ENCODE data around the gene LYPD6B. TPM values are rescaled to one million over a fixed set of nuclear protein-coding genes. Genes with fewer than 3 reads are reported as not detected.

Gene LYPD6B
- total RNA-seq, 1 donor from 2014 or later = not detected

GRCh38 chr2:149175956-149176355 is 137.5 kb downstream of the LYPD6B start:
- intact Hi-C loops (cut with DNase I) = no loop called here
- no peak for DNase-seq (ENCODE audit: low spot score)

- DNase-seq (ENCODE audit: low spot score) = no peak
- intact Hi-C loops (cut with DNase I) = no loop called here
Measured at GRCh38 chr2:149178612-149179011, 140.1 kb downstream of the LYPD6B start.

- intact Hi-C loops (cut with DNase I) = no loop called here
- DNase-seq (ENCODE audit: low spot score) = no peak
Measured at GRCh38 chr2:149180226-149180875, 141.9 kb downstream of the LYPD6B start.

- intact Hi-C loops (cut with DNase I) = no loop called here
- DNase-seq (ENCODE audit: low spot score) = no peak
Measured at GRCh38 chr2:149183187-149183586, 144.7 kb downstream of the LYPD6B start.

GRCh38 chr2:149184991-149185390 is 146.5 kb downstream of the LYPD6B start:
- intact Hi-C loops (cut with DNase I) = no loop called here
- DNase-seq (ENCODE audit: low spot score) = no peak

GRCh38 chr2:149185942-149186490 is 147.5 kb downstream of the LYPD6B start:
- intact Hi-C loops (cut with DNase I) = no loop called here

GRCh38 chr2:149187057-149187456 is 148.6 kb downstream of the LYPD6B start:
- intact Hi-C loops (cut with DNase I) = no loop called here
- no peak for DNase-seq (ENCODE audit: low spot score)

More at GRCh38 chr2:149185942-149186490, 147.5 kb downstream of the LYPD6B start:
- DNase-seq (ENCODE audit: low spot score) = no peak

GRCh38 chr2:149188291-149188690 is 149.8 kb downstream of the LYPD6B start:
- DNase-seq (ENCODE audit: low spot score) = no peak
- intact Hi-C loops (cut with DNase I) = no loop called here

GRCh38 chr2:149189769-149190168 is 151.3 kb downstream of the LYPD6B start:
- no peak for DNase-seq (ENCODE audit: low spot score)
- intact Hi-C loops (cut with DNase I) = no loop called here

GRCh38 chr2:149191915-149192314 is 153.4 kb downstream of the LYPD6B start:
- intact Hi-C loops (cut with DNase I) = no loop called here

GRCh38 chr2:149192427-149192826 is 153.9 kb downstream of the LYPD6B start:
- no peak for DNase-seq (ENCODE audit: low spot score)
- intact Hi-C loops (cut with DNase I) = no loop called here

More at GRCh38 chr2:149191915-149192314, 153.4 kb downstream of the LYPD6B start:
- no peak for DNase-seq (ENCODE audit: low spot score)

- intact Hi-C loops (cut with DNase I) = no loop called here
- no peak for DNase-seq (ENCODE audit: low spot score)
Measured at GRCh38 chr2:149200109-149200520, 161.6 kb downstream of the LYPD6B start.

- DNase-seq (ENCODE audit: low spot score) = no peak
- intact Hi-C loops (cut with DNase I) = no loop called here
Measured at GRCh38 chr2:149204686-149205085, 166.2 kb downstream of the LYPD6B start.

- intact Hi-C loops (cut with DNase I) = no loop called here
- no peak for DNase-seq (ENCODE audit: low spot score)
Measured at GRCh38 chr2:149205143-149205542, 166.6 kb downstream of the LYPD6B start.

- intact Hi-C loops (cut with DNase I) = no loop called here
- DNase-seq (ENCODE audit: low spot score) = no peak
Measured at GRCh38 chr2:149213764-149214493, 175.4 kb downstream of the LYPD6B start.

- DNase-seq (ENCODE audit: low spot score) = no peak
- intact Hi-C loops (cut with DNase I) = no loop called here
Measured at GRCh38 chr2:149218497-149218896, 180.0 kb downstream of the LYPD6B start.

GRCh38 chr2:149219856-149220255 is 181.4 kb downstream of the LYPD6B start:
- no peak for DNase-seq (ENCODE audit: low spot score)
- intact Hi-C loops (cut with DNase I) = no loop called here

GRCh38 chr2:149221002-149221401 is 182.5 kb downstream of the LYPD6B start:
- intact Hi-C loops (cut with DNase I) = no loop called here

GRCh38 chr2:149221898-149222297 is 183.4 kb downstream of the LYPD6B start:
- no peak for DNase-seq (ENCODE audit: low spot score)

More at GRCh38 chr2:149221002-149221401, 182.5 kb downstream of the LYPD6B start:
- DNase-seq (ENCODE audit: low spot score) = no peak

GRCh38 chr2:149223472-149224095 is 185.1 kb downstream of the LYPD6B start:
- intact Hi-C loops (cut with DNase I) = no loop called here
- DNase-seq (ENCODE audit: low spot score) = no peak

More at GRCh38 chr2:149221898-149222297, 183.4 kb downstream of the LYPD6B start:
- intact Hi-C loops (cut with DNase I) = no loop called here
